GM18526 (cell line): ENCODE results near the gene CADPS.

Source experiments
- POLR2A ChIP-seq: IDR thresholded peaks from 3 replicates; pipeline ENCODE4 v1.6.1; 2011; ENCODE audit not compliant: insufficient read length; ENCODE audit errors: extremely low read depth

The CADPS gene

DNA sequence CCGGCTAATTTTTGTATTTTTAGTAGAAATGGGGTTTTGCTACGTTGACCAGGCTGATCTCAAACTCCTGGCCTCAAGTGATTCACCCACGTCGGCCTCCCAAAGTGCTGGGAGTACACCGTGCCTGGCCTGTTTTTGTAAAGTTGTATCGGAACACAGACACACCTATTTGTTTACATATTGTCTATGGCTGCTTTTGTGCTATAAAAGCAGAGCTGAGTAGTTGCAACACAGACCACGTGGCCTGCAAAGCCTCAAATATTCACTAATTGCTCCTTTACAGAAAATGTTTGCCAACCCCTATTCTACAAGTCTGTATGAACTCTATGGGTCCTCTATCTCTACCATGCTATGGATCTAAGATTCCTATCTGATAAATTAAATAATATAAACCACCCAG, 175.5 kb downstream of the CADPS start:
- TF ChIP-seq POLR2A = no peak

- TF ChIP-seq POLR2A = no peak
Observed at GRCh38 chr3:62696011-62696410, 179.2 kb downstream of the CADPS start.

DNA sequence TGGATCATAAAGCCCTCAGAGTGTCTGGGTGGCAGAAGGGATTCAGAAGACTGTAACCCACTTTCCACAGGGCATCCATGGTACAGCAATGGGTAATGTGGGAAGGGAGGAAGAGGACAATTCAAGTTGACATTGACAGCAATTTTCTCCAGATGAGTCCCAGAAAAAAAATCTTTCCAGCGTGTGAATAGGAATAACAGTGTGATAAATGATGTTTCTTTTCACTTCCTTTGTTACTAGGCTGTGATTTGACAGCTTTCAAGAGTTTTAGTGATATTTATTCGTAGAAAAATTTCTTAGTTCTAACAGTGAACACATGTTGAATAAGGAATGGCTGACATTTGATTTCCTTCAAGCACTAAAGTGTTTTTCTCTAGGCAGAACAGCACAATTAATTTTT, 186.4 kb downstream of the CADPS start:
- TF ChIP-seq POLR2A = no peak

DNA sequence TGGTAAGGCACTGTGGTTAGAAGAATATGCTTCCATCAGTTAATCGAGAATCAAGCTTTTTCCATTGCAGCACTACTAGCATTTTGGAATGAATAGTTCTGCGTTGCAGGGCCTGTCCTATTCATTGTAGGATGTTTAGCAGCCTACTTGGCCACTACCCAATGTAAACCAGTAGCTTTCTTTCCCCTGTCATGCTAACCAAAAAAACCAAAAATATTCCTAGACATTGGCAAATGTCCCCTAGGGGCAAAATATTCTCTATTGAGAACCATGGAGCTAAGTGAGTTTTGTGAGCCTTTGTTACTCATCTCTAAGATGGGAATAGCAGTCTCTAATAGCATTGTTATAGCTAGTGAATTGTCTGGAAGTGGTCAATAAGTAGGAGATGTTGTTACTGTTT, 187.2 kb downstream of the CADPS start:
- TF ChIP-seq POLR2A = no peak

GRCh38 chr3:62686503-62687294, 188.5 kb downstream of the CADPS start:
- TF ChIP-seq POLR2A = no peak

GRCh38 chr3:62682826-62683225, 192.4 kb downstream of the CADPS start:
- no peak for TF ChIP-seq POLR2A

DNA sequence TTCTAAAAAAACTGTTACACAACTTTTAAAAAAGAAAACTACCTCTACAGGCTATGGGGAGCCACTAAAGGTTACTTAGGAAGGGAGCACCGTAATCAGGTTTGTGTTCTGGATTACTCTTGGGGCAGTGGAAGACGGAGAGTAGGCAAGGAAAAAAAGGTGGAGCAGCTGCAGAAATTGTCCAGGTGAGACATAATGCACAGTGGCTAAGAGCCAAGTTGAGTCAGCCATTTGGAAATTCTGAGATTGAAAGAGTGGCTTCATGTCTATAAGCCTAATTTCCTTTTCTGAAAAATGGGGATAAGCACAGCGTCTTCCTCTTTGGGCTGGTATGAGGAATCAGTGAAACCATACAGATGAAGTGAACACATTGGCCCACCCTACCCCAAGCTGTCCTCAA, 195.2 kb downstream of the CADPS start:
- no peak for TF ChIP-seq POLR2A

- TF ChIP-seq POLR2A = no peak
Observed at GRCh38 chr3:62678841-62679240, 196.4 kb downstream of the CADPS start.

DNA sequence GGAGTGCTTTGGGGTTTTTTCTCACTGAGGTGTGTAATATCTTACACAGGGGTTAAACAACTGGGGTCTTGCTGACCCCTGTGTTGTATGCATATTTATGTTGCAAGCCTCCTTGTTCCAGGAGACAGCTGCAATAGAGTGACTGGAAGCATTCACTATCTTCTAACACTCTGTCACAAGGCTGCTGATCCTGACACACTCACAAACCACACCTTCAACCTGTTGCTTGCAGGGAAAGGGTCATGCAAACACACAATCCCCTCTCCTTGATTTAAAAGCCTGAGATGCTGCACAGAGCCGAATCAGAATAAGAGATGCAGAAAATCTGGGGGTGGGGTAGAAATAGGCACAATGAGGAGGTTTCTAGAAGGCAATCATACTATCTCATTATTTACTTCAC, 197.3 kb downstream of the CADPS start:
- no peak for TF ChIP-seq POLR2A

GRCh38 chr3:62676689-62677271, 198.4 kb downstream of the CADPS start:
- TF ChIP-seq POLR2A = no peak

DNA sequence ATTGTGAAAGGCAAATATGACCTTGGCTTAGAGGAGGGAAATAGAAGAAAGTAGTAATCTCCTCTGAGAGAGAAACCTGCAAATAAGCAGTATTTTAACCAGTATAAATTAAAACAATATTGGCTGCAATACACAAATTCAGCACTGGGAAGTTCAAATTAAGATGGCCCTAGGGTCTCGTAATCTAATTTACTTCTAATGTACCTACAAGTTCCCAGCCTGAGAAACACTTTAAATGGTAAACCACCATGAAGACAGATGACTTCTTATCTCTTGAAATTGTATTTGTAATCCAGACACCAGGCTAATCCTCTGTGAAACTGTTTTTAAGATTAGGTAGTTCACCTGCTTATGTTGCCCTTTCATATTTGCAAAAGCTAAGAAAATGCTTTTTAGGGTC, 199.7 kb downstream of the CADPS start:
- TF ChIP-seq POLR2A = no peak

DNA sequence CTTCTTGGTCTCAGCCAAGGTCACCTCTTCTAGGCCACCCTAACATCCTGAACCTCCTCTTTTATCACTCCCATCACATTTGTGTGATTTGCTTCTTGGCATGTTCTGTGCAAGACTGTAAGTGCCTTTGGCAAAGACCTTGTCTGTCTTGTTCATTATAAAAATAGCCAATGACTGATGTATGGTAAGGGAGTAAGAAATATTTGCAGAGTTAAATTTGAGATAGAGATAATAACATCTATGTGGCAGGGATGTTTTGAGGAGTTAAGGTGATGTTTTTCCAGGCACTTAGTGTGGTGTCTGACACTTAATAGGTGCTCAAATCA, 202.3 kb downstream of the CADPS start:
- TF ChIP-seq POLR2A = no peak

DNA sequence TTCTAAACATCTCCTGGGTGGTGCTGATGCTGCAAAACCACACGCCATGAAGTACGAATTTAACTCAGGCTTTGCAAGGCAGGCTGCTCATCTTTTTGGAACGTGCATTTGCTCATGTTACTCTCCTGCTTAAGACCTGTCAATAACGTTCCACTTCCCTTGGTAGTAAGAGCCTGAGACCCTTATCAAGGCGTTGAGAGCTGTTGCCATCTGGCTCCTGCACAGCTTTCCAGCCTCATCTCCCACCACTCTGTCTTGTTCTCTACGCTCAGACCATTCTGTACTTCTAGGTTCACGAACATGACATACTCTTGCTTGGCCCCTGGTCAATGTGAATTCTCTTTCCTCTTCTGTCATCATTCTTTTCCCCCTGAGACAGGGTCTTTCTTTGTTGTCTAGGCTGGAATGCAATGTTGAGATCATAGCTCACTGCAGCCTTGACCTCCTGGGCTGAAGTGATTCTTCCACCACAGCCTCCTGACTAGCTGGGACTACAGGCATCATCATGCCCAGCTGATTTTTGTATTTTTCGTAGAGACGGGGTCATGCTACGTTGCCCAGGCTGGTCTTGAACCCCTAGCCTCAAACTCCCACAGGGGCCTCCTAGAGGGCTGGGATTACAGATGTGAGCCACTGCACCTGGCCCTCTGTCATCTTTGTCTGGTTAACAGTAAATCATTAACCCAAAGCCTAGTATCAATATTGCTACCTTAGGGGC, 202.8 kb downstream of the CADPS start:
- no peak for TF ChIP-seq POLR2A

DNA sequence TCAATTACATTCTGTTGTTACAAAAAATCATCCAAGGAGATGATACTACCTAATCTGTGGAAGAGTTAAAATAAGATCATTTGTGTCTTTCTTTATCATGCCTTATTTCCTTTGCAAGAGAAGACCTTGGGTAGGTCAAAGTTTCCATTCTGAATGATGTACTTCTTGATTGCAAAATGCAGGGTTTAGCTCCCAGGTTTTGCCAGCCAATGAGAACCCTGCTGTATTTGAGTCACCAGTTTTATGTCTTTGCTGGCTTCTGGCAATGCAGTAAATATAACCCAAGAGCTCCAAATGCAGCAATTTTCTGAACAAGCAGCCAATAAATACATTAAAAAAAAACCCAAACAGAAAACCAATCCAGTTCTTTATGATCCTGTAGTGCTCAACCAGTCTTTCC, 204.9 kb downstream of the CADPS start:
- TF ChIP-seq POLR2A = no peak

DNA sequence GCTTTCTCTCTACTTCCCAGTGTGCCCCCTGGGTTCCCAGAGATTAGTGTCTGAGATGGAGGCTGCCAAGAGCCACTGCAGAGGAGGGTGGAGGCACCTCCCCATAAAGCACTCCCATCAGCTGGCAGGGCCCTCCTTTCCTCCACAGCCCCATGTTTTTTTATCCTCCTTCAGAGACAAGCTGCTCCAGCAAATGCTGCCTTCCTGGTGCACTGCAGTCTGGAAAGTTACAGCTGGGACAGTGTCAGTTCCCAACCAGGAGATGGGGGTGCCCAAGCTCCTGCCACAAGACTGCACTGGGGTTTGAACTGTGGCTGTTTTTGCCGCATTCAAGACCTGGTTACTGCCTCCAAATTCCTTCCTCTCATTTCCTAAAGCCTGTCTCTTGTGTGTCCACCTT, 206.1 kb downstream of the CADPS start:
- no peak for TF ChIP-seq POLR2A

GRCh38 chr3:62667714-62668113, 207.5 kb downstream of the CADPS start:
- TF ChIP-seq POLR2A = no peak
